Stimulated activated CD4-positive, alpha-beta T cell treated with anti-CD3 and anti-CD28 coated beads, Interleukin-4, amount 100 ng/mL, for 4 hours (primary cell): ENCODE results near the gene ZNF227.
"Not testable (repeated sequence)": the region's sequence is repeated elsewhere in the genome, so short reads cannot be mapped to it uniquely, and the experiment has no call there.

Experiments
- DNase-seq, 2 experiments: peaks; one replicate each; pipeline ENCODE4 v3.0.0-alpha.2; 2020

ZNF227 gene

DNA sequence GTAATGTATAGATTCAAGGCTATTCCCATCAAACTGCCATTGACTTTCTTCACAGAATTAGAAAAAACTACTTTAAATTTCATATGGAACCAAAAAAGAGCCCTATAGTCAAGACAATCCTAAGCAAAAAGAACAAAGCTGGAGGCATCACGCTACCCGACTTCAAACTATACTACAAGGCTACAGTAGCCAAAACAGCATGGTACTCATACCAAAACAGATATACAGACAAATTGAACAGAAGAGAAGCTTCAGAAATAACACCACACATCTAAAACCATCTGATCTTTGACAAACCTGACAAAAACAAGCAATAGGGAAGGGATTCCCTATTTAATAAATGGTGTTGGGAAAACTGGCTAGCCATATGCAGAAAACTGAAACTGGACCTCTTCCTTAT is 40.0 kb downstream of the ZNF227 start:
- DNase-seq = not testable (repeated sequence)

DNA sequence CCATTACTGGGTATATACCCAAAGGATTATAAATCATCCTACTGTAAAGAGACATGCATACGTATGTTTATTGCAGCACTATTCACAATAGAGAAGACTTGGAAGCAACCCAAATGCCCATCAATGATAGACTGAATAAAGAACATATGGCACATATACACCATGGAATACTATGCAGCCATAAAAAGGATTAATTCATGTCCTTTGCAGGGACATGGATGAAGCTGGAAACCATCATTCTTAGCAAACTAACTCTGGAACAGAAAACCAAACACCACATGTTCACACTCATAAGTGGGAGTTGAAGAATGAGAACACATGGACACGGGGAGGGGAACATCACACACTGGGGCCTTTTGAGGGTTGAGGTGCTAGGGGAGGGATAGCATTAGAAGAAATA is 41.1 kb downstream of the ZNF227 start:
- not testable (repeated sequence) for DNase-seq

DNA sequence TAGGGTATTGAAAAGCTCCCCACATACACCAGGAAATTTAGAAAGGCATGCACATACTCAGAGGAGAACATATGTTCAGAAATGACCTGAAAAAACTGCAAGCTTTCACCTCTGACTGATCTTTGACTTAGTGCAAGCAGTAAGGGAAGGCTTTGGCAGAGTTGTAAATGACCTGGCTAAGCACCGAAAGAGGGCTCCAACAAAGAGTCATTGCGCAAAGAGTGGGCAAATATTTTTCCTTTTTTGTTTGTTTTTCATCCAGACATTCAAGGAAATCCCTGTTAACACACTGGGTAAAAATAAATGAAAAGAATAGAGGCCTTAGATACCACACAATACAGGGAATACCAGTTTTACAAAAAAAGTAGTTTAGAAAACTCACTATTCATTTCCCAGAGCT is 42.2 kb downstream of the ZNF227 start:
- DNase-seq = no peak

DNA sequence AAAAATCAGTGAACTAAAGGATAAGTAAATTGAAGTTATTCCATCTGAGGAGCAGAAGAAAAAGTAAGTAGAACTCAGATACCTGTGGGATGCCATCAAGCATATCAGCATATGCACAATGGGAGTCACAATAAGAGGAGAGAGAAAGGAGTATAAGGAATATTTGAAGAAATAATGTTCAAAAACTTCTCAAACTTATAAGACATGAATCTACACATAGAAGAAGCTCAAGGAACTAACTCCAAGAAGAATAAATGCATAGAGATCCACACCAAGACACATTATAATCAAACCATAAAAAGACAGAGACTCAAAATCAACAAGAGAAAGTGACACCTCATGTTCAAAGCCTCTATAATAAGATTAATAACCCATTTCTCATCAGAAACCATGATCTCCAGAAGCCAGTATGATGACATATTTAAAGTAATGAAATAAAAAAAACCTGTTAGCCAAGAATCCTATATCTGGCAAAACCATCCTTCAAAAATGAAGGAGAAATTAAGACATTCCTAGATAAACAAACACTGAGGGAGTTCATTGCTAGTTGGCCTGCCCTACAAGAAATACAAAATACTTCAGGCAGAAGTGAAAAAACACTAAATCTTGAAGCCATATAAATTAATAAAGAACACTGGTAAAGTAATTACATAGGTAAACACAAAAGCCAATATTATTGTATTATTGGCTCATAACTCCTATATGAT is 43.5 kb downstream of the ZNF227 start:
- DNase-seq = no peak

DNA sequence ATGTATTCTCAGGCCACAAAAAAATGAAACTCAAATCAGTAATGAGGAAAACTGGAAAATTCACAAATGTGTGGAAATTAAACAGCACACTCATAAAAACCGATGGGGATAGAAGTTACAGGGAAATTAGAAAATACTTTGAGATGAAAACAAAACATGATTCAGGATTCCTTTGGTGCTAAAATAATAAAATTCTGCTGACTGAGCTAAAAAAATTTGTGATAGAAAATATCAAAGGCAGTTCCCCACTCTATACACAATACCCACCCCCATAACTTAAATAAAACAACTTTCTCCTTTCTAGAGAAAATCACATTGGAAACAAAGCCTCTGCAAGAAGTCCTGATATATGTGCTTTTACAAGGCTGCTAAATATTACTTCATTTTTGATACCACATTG is 45.8 kb downstream of the ZNF227 start:
- DNase-seq = no peak

DNA sequence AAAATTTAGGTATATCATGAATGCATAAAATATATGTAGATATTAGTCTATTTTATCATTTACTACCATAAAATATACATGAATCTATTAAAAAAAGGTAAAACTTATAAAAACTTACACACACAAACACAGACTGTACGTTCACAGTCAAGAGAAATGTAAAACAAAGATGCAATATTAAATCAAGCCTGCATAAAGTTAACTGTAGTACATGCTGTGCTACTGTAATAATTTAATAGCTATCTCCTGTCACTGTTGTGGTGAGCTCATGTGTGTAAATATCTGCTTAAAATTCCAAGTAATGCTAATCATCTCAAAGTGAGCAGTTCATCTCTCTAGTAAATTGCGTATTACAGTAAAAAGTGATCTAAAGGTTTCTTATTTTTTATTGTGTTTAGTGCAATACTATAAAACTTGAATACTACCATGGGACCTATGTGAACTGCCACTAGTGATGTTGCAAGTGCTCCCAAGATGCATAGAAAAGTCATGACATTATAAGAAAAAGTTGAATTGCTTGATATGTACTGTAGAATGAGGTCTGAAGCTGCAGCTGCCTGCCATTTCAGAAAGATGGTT is 46.6 kb downstream of the ZNF227 start:
- no peak for DNase-seq

DNA sequence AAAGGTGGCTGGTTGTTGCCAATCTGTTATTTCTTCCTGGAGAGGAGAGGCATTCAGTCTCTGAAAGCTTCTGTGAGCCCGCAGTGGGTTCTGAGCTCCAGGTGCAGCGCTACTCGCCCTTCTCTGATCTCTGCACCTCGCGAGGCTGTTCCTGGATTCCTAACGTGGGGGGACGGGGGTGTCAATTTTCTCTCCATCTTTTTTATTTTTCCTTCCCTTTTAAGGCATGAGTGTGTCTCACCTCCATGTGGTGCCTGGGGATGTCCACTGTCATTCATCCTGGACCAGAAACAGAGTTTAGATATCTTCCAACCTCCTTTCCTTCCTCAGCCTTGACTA is 48.0 kb downstream of the ZNF227 start:
- no peak for DNase-seq

DNA sequence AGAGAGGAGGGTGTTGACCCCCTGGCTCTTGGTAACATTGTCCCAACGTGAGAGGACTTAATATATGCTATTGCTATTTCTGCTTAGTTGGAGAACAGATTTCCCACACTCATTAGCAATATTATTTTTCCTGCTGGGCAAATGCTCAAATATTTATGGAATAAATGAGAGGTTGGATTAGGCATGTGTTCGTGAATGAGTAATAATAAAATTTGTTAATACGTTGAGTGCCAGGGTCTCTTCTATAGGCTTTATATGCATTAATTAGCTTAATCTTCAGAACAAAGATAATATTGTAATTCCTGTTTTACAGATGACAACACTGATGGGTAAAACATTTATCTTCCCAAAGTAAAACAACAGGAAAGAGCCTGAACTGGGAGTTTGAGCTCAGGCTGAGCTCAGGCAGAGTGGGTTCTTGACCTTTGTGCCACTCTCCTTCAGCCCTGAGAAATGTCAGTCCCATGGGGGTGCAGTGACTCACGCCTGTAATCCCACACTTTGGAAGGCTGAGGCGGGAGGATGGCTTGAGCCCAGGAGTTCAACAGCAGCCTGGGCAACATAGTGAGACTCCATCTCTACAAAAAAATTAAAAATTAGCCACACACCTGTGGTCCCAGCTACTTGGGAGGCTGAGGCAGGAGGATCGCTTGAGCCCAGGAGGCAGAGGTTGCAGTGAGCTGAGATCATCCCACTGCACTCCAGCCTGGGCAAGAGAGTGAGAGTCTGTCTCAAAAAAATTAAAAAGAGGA is 48.5 kb downstream of the ZNF227 start:
- DNase-seq = no peak

DNA sequence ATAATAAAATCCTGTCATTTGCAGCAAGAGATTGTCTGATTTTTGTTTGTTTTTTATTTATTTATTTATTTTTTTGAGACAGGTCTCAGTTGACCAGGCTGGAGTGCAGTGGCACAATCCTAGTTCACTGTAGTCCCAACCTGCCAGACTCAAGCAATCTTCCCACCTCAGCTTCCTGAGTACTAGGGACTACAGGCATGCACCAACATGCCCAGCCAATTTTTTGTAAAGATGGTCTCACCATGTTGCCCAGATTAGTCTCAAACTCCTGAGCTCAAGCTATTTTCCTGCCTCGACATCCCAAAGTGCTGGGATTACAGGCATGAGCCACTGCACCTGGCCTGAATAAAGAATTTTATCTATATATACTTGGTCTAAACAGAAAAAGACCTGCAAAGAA is 65.0 kb downstream of the ZNF227 start:
- no peak for DNase-seq

DNA sequence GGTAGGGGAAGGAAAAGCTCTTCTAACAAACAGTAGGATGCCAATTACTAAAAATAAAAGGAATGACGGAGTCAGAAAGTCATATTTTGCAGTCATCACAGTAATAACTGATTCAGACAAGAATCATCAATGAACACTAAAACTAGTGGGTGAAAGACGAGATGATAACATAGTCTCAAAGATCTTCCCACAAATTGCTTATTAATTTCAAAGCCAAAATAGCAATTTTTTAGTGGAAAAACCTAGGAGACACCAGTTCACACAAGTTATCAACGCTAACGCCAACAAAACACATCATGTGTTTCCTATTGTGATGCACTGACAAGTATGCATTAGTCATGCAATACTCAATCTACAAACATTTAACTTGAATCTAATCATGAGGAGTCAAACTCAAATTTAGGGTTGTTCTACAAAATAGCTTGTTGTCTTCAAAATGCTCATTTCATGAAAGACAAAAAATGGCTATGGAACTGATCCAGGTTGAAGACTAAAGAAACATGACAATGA is 65.9 kb downstream of the ZNF227 start:
- DNase-seq = no peak

DNA sequence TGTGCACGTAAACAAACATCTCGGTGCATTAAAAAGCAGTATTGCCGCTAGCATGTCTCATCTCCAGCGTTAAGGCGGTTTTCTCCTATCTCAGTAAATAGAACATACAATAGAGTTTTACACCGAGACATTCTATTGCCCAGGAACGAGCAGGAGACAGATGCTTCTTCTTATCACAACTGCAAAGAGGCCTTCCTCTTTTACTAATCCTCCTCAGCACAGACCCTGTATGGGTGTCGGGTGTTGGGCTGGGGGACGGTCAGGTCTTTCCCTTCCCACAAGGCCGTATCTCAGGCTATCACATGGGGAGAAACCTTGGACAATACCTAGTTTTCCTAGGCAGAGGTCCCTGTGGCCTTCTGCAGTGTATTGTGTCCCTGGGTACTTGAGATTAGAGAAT is 68.6 kb downstream of the ZNF227 start:
- DNase-seq = no peak

DNA sequence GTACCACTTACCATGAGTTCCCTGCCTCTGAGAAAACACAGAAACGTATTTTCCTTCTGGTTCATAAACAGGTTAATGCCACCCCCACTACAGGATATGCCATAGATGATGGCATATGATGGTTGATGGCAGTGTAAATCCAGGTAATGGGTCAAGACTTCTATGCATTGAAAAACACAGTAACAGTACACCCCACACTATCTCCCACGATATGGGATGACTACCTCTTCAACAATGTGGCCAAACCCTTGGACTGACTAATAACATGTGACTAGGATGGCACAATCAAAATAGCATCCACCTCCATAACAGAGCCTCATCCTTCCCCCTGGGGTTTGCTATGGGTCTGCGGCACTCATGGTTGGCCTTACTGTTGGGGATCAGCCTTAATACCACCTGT is 70.5 kb downstream of the ZNF227 start:
- DNase-seq = no peak

DNA sequence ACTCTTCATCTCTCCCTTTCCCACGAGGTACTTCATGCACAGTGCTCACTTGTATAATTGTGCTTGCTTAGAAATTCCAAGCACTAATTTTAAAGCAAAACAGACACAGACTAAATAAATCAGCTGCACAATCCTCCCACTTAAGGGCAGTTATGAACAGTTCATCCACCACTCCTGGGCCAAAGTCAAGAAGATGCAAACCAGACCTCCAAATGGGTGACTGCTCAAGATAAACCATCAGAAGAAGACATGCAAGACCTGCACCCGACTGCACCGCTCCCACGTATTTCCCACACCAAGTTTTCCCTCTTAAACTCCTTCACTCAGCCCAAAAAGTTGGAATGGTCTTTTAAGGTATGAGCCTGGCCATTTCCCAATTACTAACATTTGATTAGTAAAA is 72.6 kb downstream of the ZNF227 start:
- DNase-seq = no peak
